IMR-90 (cell line): ENCODE measurements around the gene DNAJB4. TPM values are rescaled to one million over a fixed set of nuclear protein-coding genes. Genes with fewer than 3 reads are reported as not detected.

Source experiments
- ATAC-seq: fragments of 200-7000 bp; cut with Tn5 transposase; 2 replicates; pipeline ENCODE4 v1.9.1; 2020; ENCODE audit warnings: low read depth, mild to moderate bottlenecking, moderate library complexity
- BruUV-seq: library from RNA; stranded (reverse); fragments of 400-500 nt; replicated peaks from 2 replicates; lab custom pipeline; 2021; lab: Mats Ljungman, UMichigan
- CTCF ChIA-PET: fragments of 300-600 bp; formaldehyde crosslinking; extraction: SDS; loops from one replicate; lab custom pipeline; 2021; ENCODE audit warnings: antibody characterized with exemption; lab: Yijun Ruan, JAX
- POLR2A ChIA-PET: fragments of 300-600 bp; sonication (Branson Sonifier 250); formaldehyde crosslinking; loops from one replicate; lab custom pipeline; 2022; ENCODE audit warnings: antibody characterized with exemption; ENCODE audit not compliant: unreplicated experiment; lab: Charles Lee
- DNase-seq: peaks from one replicate; pipeline ENCODE4 v3.0.0; 2013
- H2AFZ ChIP-seq: replicated peaks from 2 replicates; pipeline ENCODE3; 2013; ENCODE audit warnings: low read length, mild to moderate bottlenecking; ENCODE audit not compliant: poor library complexity
- H2AK5ac ChIP-seq: 2 replicates; pipeline ENCODE4 v1.6.1; 2013; ENCODE audit warnings: low read depth, low read length, inconsistent platforms
- H2AK9ac ChIP-seq: replicated peaks from 2 replicates; pipeline ENCODE3; 2013; ENCODE audit warnings: mild to moderate bottlenecking, low read depth, low read length, moderate library complexity; ENCODE audit not compliant: poor library complexity
- H2BK120ac ChIP-seq: 2 replicates; pipeline ENCODE4 v1.6.1; 2013; ENCODE audit warnings: low read depth, low read length, inconsistent platforms
- H2BK15ac ChIP-seq: 3 replicates; pipeline ENCODE4 v1.6.1; 2013; ENCODE audit warnings: low read depth, low read length, inconsistent platforms
- H2BK20ac ChIP-seq: 2 replicates; pipeline ENCODE4 v1.6.1; 2013; ENCODE audit warnings: low read depth, mild to moderate bottlenecking, inconsistent platforms, low read length, moderate library complexity
- H2BK5ac ChIP-seq: 2 replicates; pipeline ENCODE4 v1.6.1; 2013; ENCODE audit warnings: mild to moderate bottlenecking, low read depth, low read length, inconsistent platforms; ENCODE audit not compliant: poor library complexity, severe bottlenecking
- H3K14ac ChIP-seq: replicated peaks from 2 replicates; pipeline ENCODE4 v1.6.1; 2013; ENCODE audit warnings: low read depth, low read length, inconsistent platforms
- H3K18ac ChIP-seq: 2 replicates; pipeline ENCODE4 v1.6.1; 2013; ENCODE audit warnings: low read depth, low read length, control low read depth
- H3K23ac ChIP-seq: 2 replicates; pipeline ENCODE4 v1.6.1; 2013; ENCODE audit warnings: low read depth, low read length, inconsistent platforms
- H3K27ac ChIP-seq: 2 replicates; pipeline ENCODE4 v1.5.1; 2013; ENCODE audit warnings: mild to moderate bottlenecking, control low read depth, low read length; ENCODE audit not compliant: insufficient read depth
- H3K27me3 ChIP-seq: 2 replicates; pipeline ENCODE4 v1.6.1; 2013; ENCODE audit warnings: low read length; ENCODE audit not compliant: control insufficient read depth, insufficient read depth
- H3K36me3 ChIP-seq: 2 replicates; pipeline ENCODE4 v1.6.1; 2013; ENCODE audit warnings: low read length, mixed read lengths; ENCODE audit not compliant: control insufficient read depth, insufficient read depth
- H3K4ac ChIP-seq: 2 replicates; pipeline ENCODE4 v1.6.1; 2013; ENCODE audit warnings: low read depth, low read length, inconsistent platforms
- H3K4me1 ChIP-seq: 2 replicates; pipeline ENCODE4 v1.6.1; 2013; ENCODE audit warnings: low read length, mixed read lengths; ENCODE audit not compliant: control insufficient read depth, insufficient read depth
- H3K4me2 ChIP-seq: 2 replicates; pipeline ENCODE4 v1.6.1; 2013; ENCODE audit warnings: low read depth, mild to moderate bottlenecking, control low read depth, low read length, moderate library complexity
- H3K4me3 ChIP-seq: 2 replicates; pipeline ENCODE4 v1.5.1; 2013; ENCODE audit warnings: low read depth, mild to moderate bottlenecking, control low read depth, low read length, moderate library complexity; ENCODE audit not compliant: insufficient read depth
- H3K56ac ChIP-seq: 2 replicates; pipeline ENCODE4 v1.6.1; 2013; ENCODE audit warnings: low read length, inconsistent platforms; ENCODE audit not compliant: insufficient read depth; ENCODE audit errors: extremely low read depth
- H3K79me1 ChIP-seq, 2 experiments: 2 replicates each; pipeline ENCODE4 v1.6.1; 2013; ENCODE audit warnings: low read length in 2 of 2, inconsistent platforms in 1 of 2, low read depth in 1 of 2
- H3K9ac ChIP-seq: 2 replicates; pipeline ENCODE4 v1.6.1; 2013; ENCODE audit warnings: low read depth, low read length, control low read depth
- H3K9me1 ChIP-seq: 2 replicates; pipeline ENCODE4 v1.6.1; 2013; ENCODE audit warnings: low read length, inconsistent platforms; ENCODE audit not compliant: insufficient read depth
- H3K9me3 ChIP-seq: 2 replicates; pipeline ENCODE4 v1.6.1; 2013; ENCODE audit warnings: low read length; ENCODE audit not compliant: control insufficient read depth, insufficient read depth
- H4K20me1 ChIP-seq: 2 replicates; pipeline ENCODE4 v1.6.1; 2013; ENCODE audit warnings: low read length, inconsistent platforms; ENCODE audit not compliant: insufficient read depth
- H4K5ac ChIP-seq: 2 replicates; pipeline ENCODE4 v1.6.1; 2013; ENCODE audit warnings: mild to moderate bottlenecking, low read depth, low read length, control low read depth
- H4K8ac ChIP-seq, 2 experiments: 2 replicates each; pipeline ENCODE4 v1.6.1; 2013; ENCODE audit warnings: low read depth in 2 of 2, low read length in 2 of 2, control low read depth in 1 of 2, inconsistent platforms in 1 of 2
- H4K91ac ChIP-seq: 2 replicates; pipeline ENCODE4 v1.6.1; 2013; ENCODE audit warnings: low read depth, low read length, inconsistent platforms; ENCODE audit not compliant: insufficient read depth
- BHLHE40 ChIP-seq: fragments of 150-350 bp; IDR thresholded peaks from 2 replicates; pipeline ENCODE4 v1.6.1; 2016; ENCODE audit warnings: mild to moderate bottlenecking, low read depth, low read length
- MAZ ChIP-seq: IDR thresholded peaks from 2 replicates; pipeline ENCODE4 v1.6.1; 2012; ENCODE audit warnings: low read depth, mild to moderate bottlenecking, low read length, improper control_type of control experiment, moderate library complexity, borderline replicate concordance
- dilution Hi-C: fragments of 300-500 bp; cut with HindIII; formaldehyde crosslinking; loops from one replicate; pipeline ENCODE4 v1.14.3; 2018; ENCODE audit warnings: low sequenced_read_pairs; ENCODE audit not compliant: unreplicated experiment
- in situ Hi-C: fragments of 300-500 bp; cut with MboI; formaldehyde crosslinking; loops from 3 replicates; pipeline ENCODE4 v1.14.3; 2019; ENCODE audit warnings: low sequenced_read_pairs, inconsistent platforms, mixed read lengths
- intact Hi-C: fragments of 100-400 bp; cut with micrococcal nuclease; formaldehyde crosslinking; loops from 2 replicates; pipeline ENCODE4 v1.10.0; 2022
- polyA plus RNA-seq, 3 experiments: library from polyadenylated mRNA; depleted of rRNA; stranded (reverse); fragments of >200 nt; gene quantifications; 2 replicates each; pipeline ENCODE4 v1.2.3, GENCODE V29; 2012; ENCODE audit warnings: low replicate concordance in 1 of 3
- total RNA-seq: library from RNA; depleted of rRNA; stranded (reverse); fragments of >200 nt; gene quantifications from 2 replicates; pipeline ENCODE4 v1.2.3, GENCODE V29; 2012

The DNAJB4 gene
- total and polyA plus RNA-seq, 2 of the 4 experiments (the other 2 are of a cell fraction), result 30.6 to 31.0 TPM

- no peak for DNase-seq
- no peaks in the 10 kb centered on the region for H3K9me3 ChIP-seq
- no peak overlapping the region for H3K27ac ChIP-seq
- intact Hi-C loops (no loop called here), dilution Hi-C loops (no loop called here), in situ Hi-C loops (no loop called here)
- H2AK5ac ChIP-seq, result no peak overlapping the region
- H2BK5ac ChIP-seq, result no peak overlapping the region
- no peak overlapping the region for H3K4ac ChIP-seq
- ChIA-PET CTCF (no interaction called here), POLR2A (no interaction called here)
- H4K8ac ChIP-seq, result no peak overlapping the region
- no peak overlapping the region for H3K23ac ChIP-seq
- H3K4me3 ChIP-seq, result no peak overlapping the region
- BruUV-seq, result no TSS peak
- no peak for TF ChIP-seq BHLHE40
- no peak for TF ChIP-seq MAZ
- H2AFZ ChIP-seq, result no peak overlapping the region
- H3K79me1 ChIP-seq, result peaks cover 12 to 25% of the 10 kb centered on the region in 2 experiments
- no peak overlapping the region for H3K14ac ChIP-seq
- H2AK9ac ChIP-seq, result no peak overlapping the region
- no peak overlapping the region for H3K56ac ChIP-seq
- no peak overlapping the region for H3K18ac ChIP-seq
- H4K91ac ChIP-seq, result no peak overlapping the region
- no peaks in the 10 kb centered on the region for H3K4me1 ChIP-seq
- no peaks in the 10 kb centered on the region; the same call in 1 of the 2 replicates for H4K20me1 ChIP-seq
- H4K5ac ChIP-seq, result no peak overlapping the region
- H3K9me1 ChIP-seq, result 0 out of 2 replicates have a peak, but pooled peaks cover 4% of the 10 kb centered on the region
- no peak overlapping the region for H3K9ac ChIP-seq
- no peak for ATAC-seq
- H3K4me2 ChIP-seq, result no peak overlapping the region
- no peak overlapping the region for H2BK15ac ChIP-seq
- H2BK20ac ChIP-seq, result no peak overlapping the region
- peaks cover 21% of the 10 kb centered on the region for H3K36me3 ChIP-seq
- H3K27me3 ChIP-seq, result no peaks in the 10 kb centered on the region
- H2BK120ac ChIP-seq, result no peak overlapping the region
These were observed 10.4 kb downstream of the DNAJB4 start for GRCh38 chr1:78015148-78015547.
